NCI-H345 treated with DMSO at 0.1 percent for 48 hours (cell line): Measurements from ENCODE around the gene MYO1D.

Source experiments
- DNase-seq: peaks from one replicate; lab custom pipeline; 2025; ENCODE audit not compliant: unreplicated experiment; lab: John Stamatoyannopoulos, UW

The MYO1D gene

DNA sequence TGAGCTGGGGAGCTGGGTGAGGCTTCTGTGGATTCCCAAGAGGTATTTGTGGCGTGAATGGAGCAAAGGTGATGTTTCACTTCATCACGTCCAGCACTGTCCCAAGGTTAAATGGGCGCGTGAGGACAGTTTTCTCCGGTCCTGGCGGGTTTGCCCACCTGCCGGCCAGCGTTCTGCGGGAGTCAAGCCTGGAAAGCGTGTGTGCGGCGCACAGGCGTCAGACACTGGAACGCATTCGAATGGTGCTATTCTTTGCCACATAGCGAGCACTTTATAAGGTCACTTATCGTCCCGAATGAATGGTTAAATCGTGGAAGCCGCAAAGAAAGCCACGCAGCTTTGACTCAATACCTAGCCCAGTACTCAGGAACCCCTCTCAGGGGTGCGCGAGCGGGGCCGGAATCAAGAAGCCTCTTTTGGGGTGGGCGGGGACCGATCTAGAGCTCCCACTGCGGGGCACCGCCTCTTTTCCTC lies 433.1 kb downstream of the MYO1D start:
- DNase-seq: no peak
